Cardiac fibroblast (primary cell): ENCODE measurements around the gene GRM7.

Experiments
- DNase-seq, 2 donors: peaks; one replicate each; pipeline versions ENCODE4 v3.0.0 to v3.0.0-alpha.2; 2010; ENCODE audit warnings: low read depth in 2 of 2
- H3K4me3 ChIP-seq, 2 donors: replicated peaks in 1 of 2; 1 replicate in 1 of 2; 2 replicates in 1 of 2; pipeline ENCODE4 v1.5.1; 2011; ENCODE audit warnings: low read depth in 2 of 2, low read length in 2 of 2, mild to moderate bottlenecking in 2 of 2, moderate library complexity in 1 of 2
- TF ChIP-seq, protein P1 (sequence below): IDR thresholded peaks from one replicate; pipeline ENCODE4 v1.5.1; 2011; ENCODE audit warnings: low read depth, mild to moderate bottlenecking, low read length, inconsistent platforms

Gene GRM7

DNA sequence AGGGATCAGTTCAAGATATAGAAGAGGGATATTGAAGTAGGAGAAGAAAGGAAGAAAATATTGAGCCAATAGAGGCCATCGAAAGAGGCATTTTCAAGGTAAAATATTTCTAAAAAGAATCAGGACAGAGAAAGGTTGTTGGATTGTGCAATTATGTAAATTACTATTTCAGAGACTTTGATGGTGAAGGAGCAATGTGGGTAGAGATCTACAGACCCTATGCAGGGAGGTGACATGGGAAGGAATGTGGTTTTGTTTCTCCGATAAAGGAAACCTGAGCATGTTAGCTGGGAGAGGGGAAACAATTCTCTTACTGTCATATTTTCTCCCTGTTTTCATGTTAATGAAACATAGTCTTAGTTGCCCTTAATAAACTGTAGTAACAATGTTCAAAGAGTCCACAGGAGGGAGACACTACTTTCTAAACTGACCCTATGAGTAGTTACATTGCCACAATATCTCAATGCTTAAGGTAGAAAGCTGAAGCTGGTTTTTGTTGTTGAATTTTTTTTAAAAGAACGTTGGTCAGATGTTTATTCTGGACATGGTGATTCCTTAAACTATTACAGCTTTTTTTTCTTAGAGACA, 133.3 kb downstream of the GRM7 start:
- TF ChIP-seq, protein P1, sequence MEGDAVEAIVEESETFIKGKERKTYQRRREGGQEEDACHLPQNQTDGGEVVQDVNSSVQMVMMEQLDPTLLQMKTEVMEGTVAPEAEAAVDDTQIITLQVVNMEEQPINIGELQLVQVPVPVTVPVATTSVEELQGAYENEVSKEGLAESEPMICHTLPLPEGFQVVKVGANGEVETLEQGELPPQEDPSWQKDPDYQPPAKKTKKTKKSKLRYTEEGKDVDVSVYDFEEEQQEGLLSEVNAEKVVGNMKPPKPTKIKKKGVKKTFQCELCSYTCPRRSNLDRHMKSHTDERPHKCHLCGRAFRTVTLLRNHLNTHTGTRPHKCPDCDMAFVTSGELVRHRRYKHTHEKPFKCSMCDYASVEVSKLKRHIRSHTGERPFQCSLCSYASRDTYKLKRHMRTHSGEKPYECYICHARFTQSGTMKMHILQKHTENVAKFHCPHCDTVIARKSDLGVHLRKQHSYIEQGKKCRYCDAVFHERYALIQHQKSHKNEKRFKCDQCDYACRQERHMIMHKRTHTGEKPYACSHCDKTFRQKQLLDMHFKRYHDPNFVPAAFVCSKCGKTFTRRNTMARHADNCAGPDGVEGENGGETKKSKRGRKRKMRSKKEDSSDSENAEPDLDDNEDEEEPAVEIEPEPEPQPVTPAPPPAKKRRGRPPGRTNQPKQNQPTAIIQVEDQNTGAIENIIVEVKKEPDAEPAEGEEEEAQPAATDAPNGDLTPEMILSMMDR: no peak
- DNase-seq: peak; percentile 2 to 5
- H3K4me3 ChIP-seq: no peak overlapping the region

- no peak for DNase-seq
- H3K4me3 ChIP-seq: no peak overlapping the region
- TF ChIP-seq, protein P1: no peak
Observed at GRCh38 chr3:7000501-7000900, 139.6 kb downstream of the GRM7 start.

- no peak for DNase-seq
- H3K4me3 ChIP-seq: no peak overlapping the region
- TF ChIP-seq, protein P1: no peak
Observed at GRCh38 chr3:7001370-7001769, 140.5 kb downstream of the GRM7 start.

GRCh38 chr3:7015683-7016440, 154.9 kb downstream of the GRM7 start:
- TF ChIP-seq, protein P1: no peak
- no peak overlapping the region for H3K4me3 ChIP-seq
- no peak for DNase-seq

DNA sequence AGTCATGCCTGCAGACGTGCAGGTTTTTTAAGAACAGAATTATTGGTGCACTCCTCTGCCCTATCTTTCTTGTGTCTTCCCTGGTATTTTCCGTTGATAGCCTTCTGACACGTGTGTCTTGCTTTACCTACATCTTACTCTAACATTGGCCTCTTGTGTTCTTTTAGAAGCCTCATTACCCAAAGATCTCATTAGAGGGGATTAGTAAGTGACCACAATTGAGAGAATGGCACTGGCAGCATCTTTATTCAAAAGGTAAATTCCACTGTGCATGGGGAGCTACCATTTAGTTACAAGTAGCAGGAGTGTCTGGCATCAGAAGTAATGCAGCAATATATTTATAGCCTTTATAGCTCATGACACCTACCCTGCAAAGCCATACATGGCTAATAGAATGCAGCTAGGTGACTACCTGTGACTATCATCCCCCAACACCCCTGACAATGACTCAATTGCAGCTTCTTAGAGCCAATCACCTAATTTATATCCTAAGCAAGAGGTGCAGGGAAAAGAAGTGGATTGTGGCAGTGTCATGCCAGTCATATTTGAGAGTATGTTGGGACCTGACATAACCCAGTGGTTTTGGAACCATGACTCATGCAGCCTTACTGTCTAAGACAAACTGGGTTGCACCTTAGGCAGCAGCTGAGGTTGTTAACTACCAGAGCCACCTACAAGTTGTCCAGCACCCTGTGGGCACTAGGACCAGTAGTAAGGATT, 164.8 kb downstream of the GRM7 start:
- TF ChIP-seq, protein P1: no peak
- DNase-seq: no peak
- H3K4me3 ChIP-seq: no peak overlapping the region

DNA sequence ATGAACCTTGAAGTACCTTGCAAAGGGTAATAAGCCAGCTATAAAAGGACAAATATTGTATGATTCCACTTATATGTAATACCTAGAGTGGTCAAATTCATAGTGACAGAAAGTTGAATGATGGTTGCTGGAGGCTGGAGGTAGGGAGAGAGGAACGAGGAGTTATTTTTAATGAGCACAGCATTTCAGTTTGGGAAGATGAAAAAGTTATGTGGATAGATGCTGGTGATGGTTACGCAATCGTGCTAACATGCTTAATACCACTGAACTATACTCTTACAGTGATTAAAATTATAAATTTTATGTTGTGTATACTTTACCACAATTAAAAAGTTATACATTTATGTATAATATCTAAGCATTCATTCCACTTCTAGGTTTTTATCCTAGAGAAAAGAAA, 168.6 kb downstream of the GRM7 start:
- TF ChIP-seq, protein P1: no peak
- H3K4me3 ChIP-seq: no peak overlapping the region
- no peak for DNase-seq
